ENCODE results near the gene MAP3K8.
A peak's percentile ranks its signal among the peaks of the same experiment; 100 is the strongest.

MAP3K8 gene

GRCh38 chr10:30433730-30434272 lies at the start of gene MAP3K8:
TSS of gene MAP3K8 (plus strand) at chr10:30434184. CDS start at chr10:30438939, 4,755 bp downstream.
- intact Hi-C loops (cut with micrococcal nuclease), result loop anchor here (1.0 kb wide), 2 partner anchors 20 to 60 kb away; no protein-coding TSS in a partner anchor
- H3K4me1 Mint-ChIP-seq (ENCODE audit: low read depth), result peaks cover 56% of the 10 kb centered on the region
- peak within 1 kb of the TSS; percentile 97 for H3K4me3 Mint-ChIP-seq
- H3K27me3 Mint-ChIP-seq, result no peaks in the 10 kb centered on the region
- H3K27ac Mint-ChIP-seq, result peak within 1 kb of the TSS; percentile 97
- no peaks in the 10 kb centered on the region for H3K9me3 Mint-ChIP-seq
- H3K36me3 Mint-ChIP-seq (ENCODE audit: low read depth), result peaks cover 58% of the 10 kb centered on the region

- Mint-ChIP-seq H3K4me3 (no peak overlapping the region), H3K4me1 (ENCODE audit: low read depth) (peaks cover 18% of the 10 kb centered on the region), H3K27me3 (no peaks in the 10 kb centered on the region), H3K9me3 (no peaks in the 10 kb centered on the region), H3K27ac (no peak overlapping the region), H3K36me3 (ENCODE audit: low read depth) (no peaks in the 10 kb centered on the region)
- intact Hi-C loops (cut with micrococcal nuclease), result loop anchor here (10.0 kb wide), 1 partner anchor 390 kb away; no protein-coding TSS in a partner anchor
Observed at GRCh38 chr10:30384701-30385201, 49.2 kb upstream of the MAP3K8 start.

GRCh38 chr10:30386801-30387588 lies 47.0 kb upstream of the MAP3K8 start:
- Mint-ChIP-seq H3K36me3 (ENCODE audit: low read depth) (no peaks in the 10 kb centered on the region), H3K4me3 (no peak overlapping the region), H3K9me3 (no peaks in the 10 kb centered on the region), H3K27ac (peak overlapping the region; percentile 37), H3K4me1 (ENCODE audit: low read depth) (peaks cover 18% of the 10 kb centered on the region), H3K27me3 (no peaks in the 10 kb centered on the region)
- intact Hi-C loops (cut with micrococcal nuclease), result loop anchor here (10.0 kb wide), 1 partner anchor 392 kb away; no protein-coding TSS in a partner anchor

DNA sequence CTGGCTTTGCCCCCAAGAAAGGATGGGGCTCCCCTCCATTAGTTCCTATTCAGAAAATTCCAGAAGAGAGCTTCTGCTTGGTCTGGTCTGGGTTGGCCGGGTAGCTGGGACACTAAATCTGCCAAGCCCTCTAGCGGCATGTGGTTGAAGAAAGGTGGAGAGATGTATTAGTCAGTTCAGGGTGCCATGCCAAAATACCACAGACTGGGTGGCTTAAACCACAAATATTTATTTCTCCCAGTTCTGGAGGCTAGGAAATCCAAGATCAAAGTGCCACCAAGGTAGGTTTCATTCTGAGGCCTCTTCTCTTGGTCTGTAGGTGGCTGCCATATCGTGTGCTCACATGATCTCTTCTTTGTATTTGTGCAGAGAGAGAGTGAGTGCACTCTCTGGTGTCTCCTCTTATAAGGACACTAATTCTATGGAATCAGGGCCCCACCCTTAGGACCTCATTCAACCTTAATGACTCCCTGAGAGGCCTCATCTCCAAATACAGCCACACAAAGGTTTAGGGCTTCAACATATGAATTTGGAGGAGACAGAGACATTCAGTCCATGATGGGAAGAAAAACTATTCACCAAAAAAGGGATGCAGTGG lies 46.2 kb upstream of the MAP3K8 start:
- no peaks in the 10 kb centered on the region for H3K36me3 Mint-ChIP-seq (ENCODE audit: low read depth)
- H3K4me3 Mint-ChIP-seq, result no peak overlapping the region
- no peaks in the 10 kb centered on the region for H3K27me3 Mint-ChIP-seq
- peaks cover 24% of the 10 kb centered on the region for H3K4me1 Mint-ChIP-seq (ENCODE audit: low read depth)
- no peaks in the 10 kb centered on the region for H3K9me3 Mint-ChIP-seq
- no peak overlapping the region for H3K27ac Mint-ChIP-seq
- intact Hi-C loops (cut with micrococcal nuclease), result loop anchor here (10.0 kb wide), 1 partner anchor 393 kb away; no protein-coding TSS in a partner anchor

- Mint-ChIP-seq H3K4me1 (ENCODE audit: low read depth) (peaks cover 26% of the 10 kb centered on the region), H3K4me3 (no peak overlapping the region), H3K27ac (no peak overlapping the region), H3K36me3 (ENCODE audit: low read depth) (no peaks in the 10 kb centered on the region), H3K9me3 (no peaks in the 10 kb centered on the region), H3K27me3 (no peaks in the 10 kb centered on the region)
- intact Hi-C loops (cut with micrococcal nuclease), result loop anchor here (10.0 kb wide), 1 partner anchor 395 kb away; no protein-coding TSS in a partner anchor
Observed at GRCh38 chr10:30389543-30389942, 44.4 kb upstream of the MAP3K8 start.

- H3K9me3 Mint-ChIP-seq, result no peaks in the 10 kb centered on the region
- H3K4me1 Mint-ChIP-seq (ENCODE audit: low read depth), result peaks cover 26% of the 10 kb centered on the region
- no peaks in the 10 kb centered on the region for H3K36me3 Mint-ChIP-seq (ENCODE audit: low read depth)
- intact Hi-C loops (cut with micrococcal nuclease), result no loop called here
- H3K27me3 Mint-ChIP-seq, result no peaks in the 10 kb centered on the region
- H3K4me3 Mint-ChIP-seq, result no peak overlapping the region
- no peak overlapping the region for H3K27ac Mint-ChIP-seq
Observed at GRCh38 chr10:30390207-30390606, 43.8 kb upstream of the MAP3K8 start.

DNA sequence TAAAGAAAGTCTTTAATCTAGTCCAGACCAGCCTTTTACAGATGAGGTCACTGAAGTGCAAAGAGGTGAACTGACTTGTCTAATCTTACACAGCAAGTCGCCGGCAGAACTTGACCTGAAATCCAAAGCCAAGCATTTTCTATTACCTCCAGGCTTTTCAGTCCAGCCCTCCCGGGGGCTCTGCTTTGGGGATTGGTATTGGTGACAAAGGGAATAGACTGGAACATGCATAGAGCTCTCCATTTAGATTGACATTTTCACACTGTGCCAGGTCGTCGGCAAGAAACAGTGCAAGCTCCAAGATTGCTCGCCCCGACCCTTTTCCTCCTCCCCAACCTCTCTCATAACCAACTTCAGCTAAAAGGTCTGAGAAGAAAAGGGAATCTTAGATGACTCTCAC lies 42.7 kb upstream of the MAP3K8 start:
- peaks cover 26% of the 10 kb centered on the region for H3K4me1 Mint-ChIP-seq (ENCODE audit: low read depth)
- H3K27ac Mint-ChIP-seq, result no peak overlapping the region
- no peaks in the 10 kb centered on the region for H3K36me3 Mint-ChIP-seq (ENCODE audit: low read depth)
- intact Hi-C loops (cut with micrococcal nuclease), result no loop called here
- no peaks in the 10 kb centered on the region for H3K27me3 Mint-ChIP-seq
- no peak overlapping the region for H3K4me3 Mint-ChIP-seq
- no peaks in the 10 kb centered on the region for H3K9me3 Mint-ChIP-seq

GRCh38 chr10:30392564-30392990 lies 41.4 kb upstream of the MAP3K8 start:
- intact Hi-C loops (cut with micrococcal nuclease), result loop anchor here (1.0 kb wide), 2 partner anchors 143 to 199 kb away; no protein-coding TSS in a partner anchor
- Mint-ChIP-seq H3K9me3 (no peaks in the 10 kb centered on the region), H3K36me3 (ENCODE audit: low read depth) (no peaks in the 10 kb centered on the region), H3K4me1 (ENCODE audit: low read depth) (peaks cover 24% of the 10 kb centered on the region), H3K4me3 (peak overlapping the region; percentile 50), H3K27ac (no peak overlapping the region), H3K27me3 (no peaks in the 10 kb centered on the region)

DNA sequence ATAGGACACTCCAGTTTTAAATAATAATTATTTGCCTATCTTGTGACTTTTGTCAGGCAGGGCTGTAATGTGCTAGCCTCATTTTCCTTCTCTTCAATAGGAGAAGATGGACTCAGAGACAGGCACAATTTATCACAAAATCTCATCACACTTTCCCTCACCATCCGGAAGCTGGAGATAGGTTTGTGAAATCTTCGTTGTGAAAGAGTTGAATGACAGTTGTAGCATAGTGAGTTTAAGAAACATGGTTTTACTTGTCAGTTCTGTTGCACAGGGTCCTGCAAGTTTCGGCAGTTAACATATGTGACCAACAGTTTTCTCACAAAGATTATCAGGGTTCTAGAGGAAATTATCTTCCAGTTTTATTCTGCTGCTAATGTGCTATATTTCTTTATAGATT lies 37.7 kb upstream of the MAP3K8 start:
- H3K36me3 Mint-ChIP-seq (ENCODE audit: low read depth), result no peaks in the 10 kb centered on the region
- intact Hi-C loops (cut with micrococcal nuclease), result no loop called here
- peaks cover 3% of the 10 kb centered on the region for H3K27me3 Mint-ChIP-seq
- no peaks in the 10 kb centered on the region for H3K9me3 Mint-ChIP-seq
- H3K4me1 Mint-ChIP-seq (ENCODE audit: low read depth), result peaks cover 31% of the 10 kb centered on the region
- no peak overlapping the region for H3K27ac Mint-ChIP-seq
- no peak overlapping the region for H3K4me3 Mint-ChIP-seq

DNA sequence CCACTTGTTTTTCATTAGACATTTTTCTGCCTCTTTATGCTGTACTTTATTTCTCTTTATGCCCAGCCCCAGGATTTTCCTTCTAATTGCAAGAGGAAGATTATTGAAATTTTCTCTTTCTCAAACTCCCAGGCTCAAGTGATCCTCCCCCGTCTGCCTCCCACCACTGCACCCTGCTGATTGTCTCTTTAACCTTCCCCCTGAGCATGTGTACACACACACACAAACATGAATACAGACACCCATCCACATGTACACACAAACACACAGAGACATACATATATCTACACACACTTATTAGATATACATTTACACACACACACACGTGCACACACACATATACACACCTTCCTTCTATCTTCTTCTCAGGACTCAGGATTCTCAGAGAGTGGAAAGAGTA lies 37.3 kb upstream of the MAP3K8 start:
- Mint-ChIP-seq H3K36me3 (ENCODE audit: low read depth) (no peaks in the 10 kb centered on the region), H3K4me3 (no peak overlapping the region), H3K9me3 (no peaks in the 10 kb centered on the region), H3K27ac (no peak overlapping the region), H3K4me1 (ENCODE audit: low read depth) (peaks cover 31% of the 10 kb centered on the region), H3K27me3 (peaks cover 3% of the 10 kb centered on the region)
- intact Hi-C loops (cut with micrococcal nuclease), result no loop called here

GRCh38 chr10:30398193-30398592 lies 35.8 kb upstream of the MAP3K8 start:
- Mint-ChIP-seq H3K27me3 (peaks cover 3% of the 10 kb centered on the region), H3K4me1 (ENCODE audit: low read depth) (peaks cover 23% of the 10 kb centered on the region), H3K4me3 (no peak overlapping the region), H3K27ac (no peak overlapping the region), H3K36me3 (ENCODE audit: low read depth) (no peaks in the 10 kb centered on the region), H3K9me3 (no peaks in the 10 kb centered on the region)
- intact Hi-C loops (cut with micrococcal nuclease), result no loop called here

GRCh38 chr10:30398788-30399187 lies 35.2 kb upstream of the MAP3K8 start:
- Mint-ChIP-seq H3K27me3 (peaks cover 3% of the 10 kb centered on the region), H3K36me3 (ENCODE audit: low read depth) (no peaks in the 10 kb centered on the region), H3K4me3 (no peak overlapping the region), H3K27ac (no peak overlapping the region), H3K9me3 (no peaks in the 10 kb centered on the region), H3K4me1 (ENCODE audit: low read depth) (peaks cover 23% of the 10 kb centered on the region)
- intact Hi-C loops (cut with micrococcal nuclease), result no loop called here

GRCh38 chr10:30403494-30403893 lies 30.5 kb upstream of the MAP3K8 start:
- no peak overlapping the region for H3K27ac Mint-ChIP-seq
- H3K9me3 Mint-ChIP-seq, result peaks cover 9% of the 10 kb centered on the region
- no peaks in the 10 kb centered on the region for H3K27me3 Mint-ChIP-seq
- no peak overlapping the region for H3K4me3 Mint-ChIP-seq
- no peaks in the 10 kb centered on the region for H3K36me3 Mint-ChIP-seq (ENCODE audit: low read depth)
- intact Hi-C loops (cut with micrococcal nuclease), result no loop called here
- H3K4me1 Mint-ChIP-seq (ENCODE audit: low read depth), result peaks cover 7% of the 10 kb centered on the region

DNA sequence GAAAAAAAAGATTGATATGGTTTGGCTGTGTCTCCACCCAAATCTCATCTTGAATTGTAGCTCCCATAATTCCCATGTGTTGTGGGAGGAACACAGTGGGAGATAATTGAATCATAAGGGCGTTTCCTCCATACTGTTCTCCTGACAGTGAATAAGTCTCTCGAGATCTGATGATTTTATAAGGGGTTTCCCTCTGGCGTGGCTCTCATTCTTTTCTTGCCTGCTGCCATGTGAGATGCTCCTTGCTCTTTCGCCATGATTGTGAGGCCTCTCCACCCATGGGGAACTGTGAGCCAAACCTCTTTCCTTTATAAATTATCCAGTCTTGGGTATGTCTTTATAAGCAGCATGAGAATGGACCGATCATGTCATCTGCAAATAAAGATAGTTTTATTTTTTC lies 29.4 kb upstream of the MAP3K8 start:
- Mint-ChIP-seq H3K27me3 (no peaks in the 10 kb centered on the region), H3K27ac (no peak overlapping the region), H3K36me3 (ENCODE audit: low read depth) (no peaks in the 10 kb centered on the region), H3K4me1 (ENCODE audit: low read depth) (no peaks in the 10 kb centered on the region), H3K9me3 (peaks cover 9% of the 10 kb centered on the region), H3K4me3 (no peak overlapping the region)
- intact Hi-C loops (cut with micrococcal nuclease), result no loop called here

Data from dendritic cell treated with granulocyte-macrophage colony-stimulating factor and Interleukin-4, amounts not matched to agents 40 ng/mL and 50 ng/mL, for 4 days (primary cell).